Tibial nerve (tissue), 4 donors: ENCODE measurements around the gene FNBP1L.

Source experiments
- EP300 ChIP-seq, 2 donors: sonication (generic); formaldehyde crosslinking; IDR thresholded peaks; one replicate each; pipeline ENCODE4 v1.6.1; 2017; ENCODE audit warnings: antibody characterized with exemption in 2 of 2, mild to moderate bottlenecking in 1 of 2
- TF ChIP-seq, protein P1 (sequence below), 5 experiments: fragments of 200-600 bp in 3 of 5; fragments of 450-650 bp in 2 of 5; sonication (generic) in 3 of 5; IDR thresholded peaks; one replicate each; pipeline ENCODE4 v1.5.1; 2016 to 2019; ENCODE audit warnings: antibody characterized with exemption in 5 of 5, mild to moderate bottlenecking in 3 of 5, moderate library complexity in 2 of 5

DNA sequence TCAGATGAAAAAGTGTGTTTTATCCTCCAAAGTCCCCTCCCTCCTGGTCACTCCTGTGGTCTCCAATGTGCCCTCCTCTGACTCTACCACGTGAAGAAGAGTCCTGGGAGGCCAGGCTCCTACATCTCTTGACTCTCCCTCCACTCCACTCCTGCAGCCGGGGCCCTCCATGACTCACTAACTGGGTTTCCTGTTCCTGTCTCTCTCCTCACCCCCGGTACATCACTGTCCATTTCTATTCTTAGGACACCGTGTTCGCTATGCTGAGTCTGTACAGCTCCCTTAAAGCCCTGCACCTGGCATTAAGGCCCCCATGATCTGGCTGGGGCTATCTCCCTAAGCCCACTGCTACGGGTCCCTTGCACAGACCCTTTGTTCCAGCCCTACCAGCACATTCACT is 140.3 kb downstream of the FNBP1L start:
- TF ChIP-seq, protein P1, sequence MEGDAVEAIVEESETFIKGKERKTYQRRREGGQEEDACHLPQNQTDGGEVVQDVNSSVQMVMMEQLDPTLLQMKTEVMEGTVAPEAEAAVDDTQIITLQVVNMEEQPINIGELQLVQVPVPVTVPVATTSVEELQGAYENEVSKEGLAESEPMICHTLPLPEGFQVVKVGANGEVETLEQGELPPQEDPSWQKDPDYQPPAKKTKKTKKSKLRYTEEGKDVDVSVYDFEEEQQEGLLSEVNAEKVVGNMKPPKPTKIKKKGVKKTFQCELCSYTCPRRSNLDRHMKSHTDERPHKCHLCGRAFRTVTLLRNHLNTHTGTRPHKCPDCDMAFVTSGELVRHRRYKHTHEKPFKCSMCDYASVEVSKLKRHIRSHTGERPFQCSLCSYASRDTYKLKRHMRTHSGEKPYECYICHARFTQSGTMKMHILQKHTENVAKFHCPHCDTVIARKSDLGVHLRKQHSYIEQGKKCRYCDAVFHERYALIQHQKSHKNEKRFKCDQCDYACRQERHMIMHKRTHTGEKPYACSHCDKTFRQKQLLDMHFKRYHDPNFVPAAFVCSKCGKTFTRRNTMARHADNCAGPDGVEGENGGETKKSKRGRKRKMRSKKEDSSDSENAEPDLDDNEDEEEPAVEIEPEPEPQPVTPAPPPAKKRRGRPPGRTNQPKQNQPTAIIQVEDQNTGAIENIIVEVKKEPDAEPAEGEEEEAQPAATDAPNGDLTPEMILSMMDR (IDR thresholded peaks at IDR 0.05), result no peak
- no peak for TF ChIP-seq EP300 (IDR thresholded peaks at IDR 0.05)
